ENCODE results near the gene FOLR1.

FOLR1 gene

DNA sequence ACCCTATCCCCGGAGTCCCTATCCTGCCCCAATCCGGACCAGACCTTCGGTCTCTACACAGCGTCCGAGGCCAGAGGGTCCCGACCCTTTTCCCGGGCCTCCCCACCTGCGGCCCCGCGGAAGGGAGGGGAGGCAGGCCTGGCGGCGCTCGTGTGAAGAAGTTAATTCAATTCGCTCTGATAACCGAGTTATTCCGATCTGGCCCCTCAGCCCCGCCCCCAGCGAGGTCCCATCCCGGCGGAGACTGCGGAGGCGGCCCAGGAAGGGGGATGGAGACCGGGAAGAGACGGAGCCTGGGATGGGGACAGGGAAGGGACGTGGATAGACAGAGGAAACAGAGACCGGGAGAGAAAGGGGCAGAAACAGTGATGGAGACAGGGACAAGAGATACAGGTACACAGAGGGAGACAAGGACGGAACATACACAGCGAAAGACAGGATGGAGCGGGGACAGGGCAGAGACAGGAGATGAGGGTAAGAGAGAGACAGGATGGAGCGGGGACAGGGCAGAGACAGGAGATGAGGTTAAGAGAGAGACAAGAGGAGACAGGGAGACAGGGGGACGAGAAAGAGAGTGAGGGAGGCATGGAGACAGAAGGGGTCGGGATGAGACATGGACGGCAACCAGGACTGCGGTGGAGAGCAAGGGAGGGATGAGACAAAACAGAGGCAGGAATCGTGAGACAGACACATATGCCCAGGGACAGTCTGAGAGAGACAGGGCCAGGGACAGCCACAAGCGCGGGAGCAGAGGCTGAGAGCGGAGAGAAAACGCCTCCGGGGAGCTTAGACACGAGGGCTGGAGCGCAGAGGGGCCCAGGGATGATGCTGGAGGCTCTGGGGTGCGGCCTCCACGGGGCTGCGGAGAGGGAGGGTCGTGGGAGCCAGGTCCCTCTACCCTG is 52.7 kb downstream of the FOLR1 start:
- DNase-seq (ENCODE audit: low spot score) (no peak), ATAC-seq (ENCODE audit: low read depth) (no peak)
- H3K27ac ChIP-seq (ENCODE audit: poor library complexity, severe bottlenecking): no peak overlapping the region
- H3K9me3 ChIP-seq (ENCODE audit: severe bottlenecking): no peaks in the 10 kb centered on the region
- peaks cover 46% of the 10 kb centered on the region for H3K27me3 ChIP-seq (ENCODE audit: insufficient read depth, poor library complexity, severe bottlenecking)
- TF ChIP-seq, protein P1, sequence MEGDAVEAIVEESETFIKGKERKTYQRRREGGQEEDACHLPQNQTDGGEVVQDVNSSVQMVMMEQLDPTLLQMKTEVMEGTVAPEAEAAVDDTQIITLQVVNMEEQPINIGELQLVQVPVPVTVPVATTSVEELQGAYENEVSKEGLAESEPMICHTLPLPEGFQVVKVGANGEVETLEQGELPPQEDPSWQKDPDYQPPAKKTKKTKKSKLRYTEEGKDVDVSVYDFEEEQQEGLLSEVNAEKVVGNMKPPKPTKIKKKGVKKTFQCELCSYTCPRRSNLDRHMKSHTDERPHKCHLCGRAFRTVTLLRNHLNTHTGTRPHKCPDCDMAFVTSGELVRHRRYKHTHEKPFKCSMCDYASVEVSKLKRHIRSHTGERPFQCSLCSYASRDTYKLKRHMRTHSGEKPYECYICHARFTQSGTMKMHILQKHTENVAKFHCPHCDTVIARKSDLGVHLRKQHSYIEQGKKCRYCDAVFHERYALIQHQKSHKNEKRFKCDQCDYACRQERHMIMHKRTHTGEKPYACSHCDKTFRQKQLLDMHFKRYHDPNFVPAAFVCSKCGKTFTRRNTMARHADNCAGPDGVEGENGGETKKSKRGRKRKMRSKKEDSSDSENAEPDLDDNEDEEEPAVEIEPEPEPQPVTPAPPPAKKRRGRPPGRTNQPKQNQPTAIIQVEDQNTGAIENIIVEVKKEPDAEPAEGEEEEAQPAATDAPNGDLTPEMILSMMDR (IDR thresholded peaks at IDR 0.05; ENCODE audit: poor library complexity, severe bottlenecking): no peak
- no peaks in the 10 kb centered on the region for H3K36me3 ChIP-seq (ENCODE audit: low read depth)
- H3K4me3 ChIP-seq (ENCODE audit: severe bottlenecking): no peak overlapping the region
- H3K4me1 ChIP-seq (ENCODE audit: insufficient read depth, poor library complexity, severe bottlenecking): no peaks in the 10 kb centered on the region

DNA sequence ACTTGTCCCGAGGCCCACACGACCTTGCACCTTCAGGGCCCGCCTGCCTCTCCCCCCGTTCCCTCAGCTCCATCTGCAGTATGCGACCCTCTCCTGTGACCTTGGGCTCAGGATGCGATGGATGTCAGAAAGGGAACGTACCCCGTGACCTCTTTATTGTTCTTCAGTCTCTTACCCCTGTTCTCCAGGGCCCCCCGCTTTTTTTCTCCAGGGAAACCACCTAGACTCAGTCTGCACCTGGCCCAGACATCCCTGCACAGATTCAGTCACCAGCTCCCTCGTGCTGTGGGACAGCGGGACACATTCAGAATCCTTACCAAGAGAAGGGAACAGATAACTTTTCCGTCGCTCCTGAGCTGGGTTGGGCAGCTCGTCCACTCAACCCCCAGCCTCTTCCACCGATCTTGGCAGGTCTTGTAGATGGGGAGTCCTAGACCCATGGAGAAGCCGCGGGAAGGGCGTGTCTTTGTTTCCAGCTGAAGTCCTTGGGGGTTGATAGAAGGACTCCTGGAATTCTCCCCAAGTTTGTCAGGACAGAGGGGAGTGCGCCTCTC is 53.4 kb downstream of the FOLR1 start:
- DNase-seq (ENCODE audit: low spot score) (no peak), ATAC-seq (ENCODE audit: low read depth) (no peak)
- Histone ChIP-seq H3K9me3 (ENCODE audit: severe bottlenecking) (no peaks in the 10 kb centered on the region), H3K4me3 (ENCODE audit: severe bottlenecking) (no peak overlapping the region), H3K36me3 (ENCODE audit: low read depth) (no peaks in the 10 kb centered on the region), H3K27ac (ENCODE audit: poor library complexity, severe bottlenecking) (no peak overlapping the region), H3K27me3 (ENCODE audit: insufficient read depth, poor library complexity, severe bottlenecking) (peaks cover 42% of the 10 kb centered on the region), H3K4me1 (ENCODE audit: insufficient read depth, poor library complexity, severe bottlenecking) (no peaks in the 10 kb centered on the region)
- TF ChIP-seq, protein P1 (IDR thresholded peaks at IDR 0.05; ENCODE audit: poor library complexity, severe bottlenecking): no peak

Measured in RWPE2 (cell line).